Suprapubic skin (tissue), 3 donors: Measurements from ENCODE around the gene SEPTIN12.

Source experiments
- CTCF ChIP-seq, 2 donors: fragments of 200-600 bp in 1 of 2; fragments of 450-650 bp in 1 of 2; sonication (generic) in 1 of 2; IDR thresholded peaks; one replicate each; pipeline ENCODE4 v1.5.1; 2016 to 2019; ENCODE audit warnings: antibody characterized with exemption in 2 of 2, mild to moderate bottlenecking in 1 of 2, moderate library complexity in 1 of 2
- EP300 ChIP-seq: sonication (generic); formaldehyde crosslinking; IDR thresholded peaks from one replicate; pipeline ENCODE4 v1.6.1; 2017; ENCODE audit warnings: antibody characterized with exemption
- POLR2A ChIP-seq, 2 donors: fragments of 450-650 bp; IDR thresholded peaks; one replicate each; pipeline ENCODE4 v1.6.1; 2017; ENCODE audit warnings: antibody characterized with exemption in 2 of 2, mild to moderate bottlenecking in 2 of 2, moderate library complexity in 2 of 2

GRCh38 chr16:4826526-4826925 lies 38.4 kb upstream of the SEPTIN12 start:
- no peak for TF ChIP-seq CTCF (IDR thresholded peaks at IDR 0.05)
- no peak for TF ChIP-seq EP300
- no peak for TF ChIP-seq POLR2A (IDR thresholded peaks at IDR 0.05)
